NCI-H774 (cell line): ENCODE data around the gene NGDN.

Experiments
- DNase-seq: peaks from one replicate; lab custom pipeline; 2025; lab: John Stamatoyannopoulos, UW

The NGDN gene

DNA sequence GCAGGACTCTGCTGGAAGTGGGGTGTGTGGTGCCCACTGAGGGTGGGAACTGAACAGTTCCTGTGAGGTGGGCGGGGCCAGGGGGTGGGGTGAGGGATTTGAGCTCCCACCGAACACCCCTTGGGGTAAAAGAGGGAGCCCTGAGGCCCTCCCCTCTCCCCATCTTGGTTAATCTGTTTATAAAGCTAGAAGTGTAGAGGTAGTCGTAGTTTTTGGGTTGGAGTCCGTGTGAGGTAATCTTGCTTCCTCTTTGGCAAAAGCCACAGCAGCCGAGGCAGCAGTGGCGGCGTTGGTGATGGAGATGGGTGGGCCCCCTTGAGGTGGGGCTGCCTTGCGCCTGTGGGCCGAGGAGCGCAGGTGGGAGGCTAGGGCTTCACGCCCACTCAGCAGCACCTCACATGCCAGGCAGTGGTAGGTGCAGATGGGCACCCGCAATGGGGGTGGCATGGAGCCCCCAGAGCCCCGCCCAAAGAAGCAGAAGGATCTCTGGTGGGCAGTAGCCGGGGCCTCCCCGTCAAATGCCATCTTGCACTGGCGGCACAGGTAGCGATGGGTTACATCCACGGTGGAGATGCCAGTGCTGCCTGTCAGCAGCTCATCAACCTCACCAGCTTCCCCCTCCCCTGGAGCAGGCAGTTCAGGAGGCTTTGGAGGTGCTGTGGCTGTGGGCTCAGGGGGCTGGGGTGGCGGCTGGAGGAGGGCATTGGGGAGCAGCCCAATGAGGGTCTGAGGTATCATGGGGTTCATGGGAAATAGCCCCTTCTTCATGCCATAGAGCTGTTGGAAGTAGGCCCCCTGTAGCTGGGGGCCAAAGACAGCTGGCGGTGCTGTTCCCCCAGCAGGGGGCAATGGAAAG, 52.5 kb downstream of the NGDN start:
- DNase-seq = no peak

- no peak for DNase-seq
Measured at GRCh38 chr14:23522643-23523198, 53.2 kb downstream of the NGDN start.

- DNase-seq = no peak
Measured at GRCh38 chr14:23523229-23524016, 53.9 kb downstream of the NGDN start.

- no peak for DNase-seq
Measured at GRCh38 chr14:23524954-23525353, 55.5 kb downstream of the NGDN start.

- no peak for DNase-seq
Measured at GRCh38 chr14:23525611-23526010, 56.1 kb downstream of the NGDN start.
